ENCODE data around the gene LRRC45. TPM values are rescaled to one million over a fixed set of nuclear protein-coding genes. Genes with fewer than 3 reads are reported as not detected.
A peak's percentile ranks its signal among the peaks of the same experiment; 100 is the strongest.

The LRRC45 gene
- polyA plus RNA-seq, 1 experiment = 3.4 TPM

DNA sequence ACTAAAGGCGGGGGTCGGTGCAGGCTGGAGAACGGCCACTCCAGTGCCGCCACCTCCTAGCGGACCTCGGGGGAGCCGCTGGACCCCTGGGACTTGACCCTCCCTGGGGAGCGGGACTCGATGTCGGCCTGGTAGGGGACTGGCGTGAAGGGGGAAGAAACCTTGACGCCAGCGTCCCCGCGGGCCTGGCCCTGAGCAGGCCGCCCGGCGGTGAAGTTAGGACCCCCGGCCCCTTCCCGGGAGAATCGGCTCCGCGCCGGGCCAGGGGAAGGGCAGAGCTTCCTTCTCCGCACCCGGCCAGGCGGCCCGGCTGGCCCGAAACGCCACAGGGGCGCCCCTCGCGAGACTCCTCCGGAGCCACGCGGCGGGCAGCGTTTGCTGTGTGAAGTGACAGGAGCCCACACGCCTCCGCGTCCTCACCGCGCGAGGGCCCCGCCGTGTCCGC lies 42.1 kb downstream of the LRRC45 start:
- POLR2A ChIA-PET = interaction anchor here (0.7 to 1.1 kb wide), 3 partner anchors 10 to 33 kb away, joined by 3 to 5 read pairs (median 3); partner anchors contain the start of gene FASN
- Histone ChIP-seq H3K27me3 (ENCODE audit: control insufficient read depth, insufficient read depth, low read length) (no peaks in the 10 kb centered on the region), H3K9me3 (ENCODE audit: control insufficient read depth, insufficient read depth, low read length) (no peaks in the 10 kb centered on the region; the same call in 1 of the 2 replicates), H3K27ac (ENCODE audit: low read depth, low read length) (peak overlapping the region; percentile 11), H3K4me3 (ENCODE audit: low read depth, low read length) (peak overlapping the region; percentile 76)
- CTCF ChIA-PET = no interaction called here
- no peak for DNase-seq (ENCODE audit: low read depth, low spot score)
- TF ChIP-seq, protein P1, sequence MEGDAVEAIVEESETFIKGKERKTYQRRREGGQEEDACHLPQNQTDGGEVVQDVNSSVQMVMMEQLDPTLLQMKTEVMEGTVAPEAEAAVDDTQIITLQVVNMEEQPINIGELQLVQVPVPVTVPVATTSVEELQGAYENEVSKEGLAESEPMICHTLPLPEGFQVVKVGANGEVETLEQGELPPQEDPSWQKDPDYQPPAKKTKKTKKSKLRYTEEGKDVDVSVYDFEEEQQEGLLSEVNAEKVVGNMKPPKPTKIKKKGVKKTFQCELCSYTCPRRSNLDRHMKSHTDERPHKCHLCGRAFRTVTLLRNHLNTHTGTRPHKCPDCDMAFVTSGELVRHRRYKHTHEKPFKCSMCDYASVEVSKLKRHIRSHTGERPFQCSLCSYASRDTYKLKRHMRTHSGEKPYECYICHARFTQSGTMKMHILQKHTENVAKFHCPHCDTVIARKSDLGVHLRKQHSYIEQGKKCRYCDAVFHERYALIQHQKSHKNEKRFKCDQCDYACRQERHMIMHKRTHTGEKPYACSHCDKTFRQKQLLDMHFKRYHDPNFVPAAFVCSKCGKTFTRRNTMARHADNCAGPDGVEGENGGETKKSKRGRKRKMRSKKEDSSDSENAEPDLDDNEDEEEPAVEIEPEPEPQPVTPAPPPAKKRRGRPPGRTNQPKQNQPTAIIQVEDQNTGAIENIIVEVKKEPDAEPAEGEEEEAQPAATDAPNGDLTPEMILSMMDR (IDR thresholded peaks at IDR 0.05; ENCODE audit: low read depth, low read length) = no peak

DNA sequence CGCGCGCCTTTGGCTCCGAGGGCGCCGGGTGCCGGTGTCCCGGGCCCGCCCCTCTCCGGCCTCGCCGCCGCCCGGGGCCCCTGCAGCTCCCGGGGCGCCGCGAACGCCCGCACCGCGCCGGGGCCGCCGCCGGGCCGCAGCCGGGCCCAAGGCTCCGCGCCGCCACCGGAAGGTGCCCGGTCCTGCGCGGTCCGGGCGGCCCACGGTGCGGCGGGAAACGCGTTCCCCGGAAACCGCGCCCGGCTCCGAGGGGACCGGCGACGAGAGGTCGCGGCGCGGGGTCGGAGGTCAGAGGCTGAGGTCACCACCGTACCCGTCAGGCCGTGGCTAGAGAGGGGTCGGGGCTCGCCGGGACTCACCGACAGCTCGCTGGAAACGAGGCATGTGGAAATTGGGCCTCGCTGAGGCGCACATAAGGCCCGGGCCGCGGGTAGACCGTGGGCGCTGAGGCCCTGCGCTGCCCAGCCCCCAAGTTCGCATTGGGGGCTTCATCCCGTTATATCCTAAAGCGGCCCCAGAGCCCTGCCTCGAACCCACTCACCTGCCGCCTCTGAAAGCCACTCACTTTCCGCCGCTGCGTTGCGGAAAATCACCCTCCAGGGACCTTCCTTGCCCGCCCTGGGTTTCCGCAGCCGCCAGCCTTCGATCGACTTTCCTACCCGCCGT lies 42.7 kb downstream of the LRRC45 start, which contains the start of gene DUS1L:
Gene DUS1L (minus strand): TSS at position 167 of the 666 bp plus-strand sequence. CDS start 745 bp downstream, outside the sequence.
- TF ChIP-seq, protein P1 (IDR thresholded peaks at IDR 0.05; ENCODE audit: low read depth, low read length) = no peak
- no peak for DNase-seq (ENCODE audit: low read depth, low spot score)
- Histone ChIP-seq H3K4me3 (ENCODE audit: low read depth, low read length) (peak within 1 kb of the TSS; percentile 76), H3K9me3 (ENCODE audit: control insufficient read depth, insufficient read depth, low read length) (no peaks in the 10 kb centered on the region; the same call in 1 of the 2 replicates), H3K27ac (ENCODE audit: low read depth, low read length) (peak within 1 kb of the TSS; percentile 11), H3K27me3 (ENCODE audit: control insufficient read depth, insufficient read depth, low read length) (no peaks in the 10 kb centered on the region)
- ChIA-PET CTCF (no interaction called here), POLR2A (interaction anchor here (1.1 kb wide), 1 partner anchor 17 kb away, joined by 3 read pairs; no protein-coding TSS in a partner anchor)

DNA sequence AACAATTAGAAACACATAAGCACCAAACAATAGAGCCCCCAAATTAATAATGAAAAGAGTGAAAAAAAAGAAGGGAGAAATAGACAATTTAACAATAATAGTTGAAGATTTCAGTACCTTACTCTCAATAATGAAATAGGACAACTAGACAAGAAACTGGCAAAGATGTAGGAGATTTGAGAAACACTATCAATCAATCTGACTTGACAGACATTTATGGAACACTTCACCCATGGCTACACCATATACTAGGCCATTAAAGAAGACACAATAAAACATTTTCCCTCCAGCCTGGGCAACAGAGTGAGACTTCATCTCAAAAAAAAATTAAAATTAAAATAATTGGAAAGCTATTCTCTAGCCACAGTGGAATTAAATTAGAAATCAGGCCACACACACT lies 47.5 kb downstream of the LRRC45 start:
- ChIA-PET CTCF (no interaction called here), POLR2A (no interaction called here)
- Histone ChIP-seq H3K9me3 (ENCODE audit: control insufficient read depth, insufficient read depth, low read length) (no peaks in the 10 kb centered on the region; the same call in 1 of the 2 replicates), H3K4me3 (ENCODE audit: low read depth, low read length) (no peak overlapping the region), H3K27me3 (ENCODE audit: control insufficient read depth, insufficient read depth, low read length) (no peaks in the 10 kb centered on the region), H3K27ac (ENCODE audit: low read depth, low read length) (no peak overlapping the region)
- DNase-seq (ENCODE audit: low read depth, low spot score) = no peak
- TF ChIP-seq, protein P1 (IDR thresholded peaks at IDR 0.05; ENCODE audit: low read depth, low read length) = no peak

DNA sequence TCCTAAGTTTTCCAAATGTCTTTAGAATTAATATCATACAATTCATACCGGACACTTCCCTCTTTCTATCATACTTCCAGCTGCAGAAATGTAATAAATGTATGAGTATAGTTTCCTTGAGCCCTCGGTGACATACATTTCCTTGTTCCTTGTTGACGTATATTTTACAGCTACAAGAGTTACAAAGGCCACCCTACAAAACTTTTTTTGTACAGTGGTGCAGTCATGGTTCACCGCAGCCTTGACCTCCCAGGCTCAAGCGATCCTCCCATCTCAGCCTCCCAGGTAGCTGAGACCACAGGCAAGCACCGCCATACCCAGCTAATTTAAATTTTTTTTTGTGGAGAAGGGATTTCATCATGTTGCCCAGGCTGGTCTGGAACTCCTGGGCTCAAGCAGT lies 49.7 kb downstream of the LRRC45 start:
- H3K27ac ChIP-seq (ENCODE audit: low read depth, low read length) = no peak overlapping the region
- ChIA-PET CTCF (interaction anchor here (0.7 kb wide), 1 partner anchor 10 kb away, joined by 3 read pairs; no protein-coding TSS in a partner anchor), POLR2A (interaction anchor here (0.7 kb wide), 1 partner anchor 16 kb away, joined by 4 read pairs; no protein-coding TSS in a partner anchor)
- H3K9me3 ChIP-seq (ENCODE audit: control insufficient read depth, insufficient read depth, low read length) = no peaks in the 10 kb centered on the region; the same call in 1 of the 2 replicates
- no peak for DNase-seq (ENCODE audit: low read depth, low spot score)
- TF ChIP-seq, protein P1 (IDR thresholded peaks at IDR 0.05; ENCODE audit: low read depth, low read length) = no peak
- H3K4me3 ChIP-seq (ENCODE audit: low read depth, low read length) = no peak overlapping the region
- H3K27me3 ChIP-seq (ENCODE audit: control insufficient read depth, insufficient read depth, low read length) = no peaks in the 10 kb centered on the region

DNA sequence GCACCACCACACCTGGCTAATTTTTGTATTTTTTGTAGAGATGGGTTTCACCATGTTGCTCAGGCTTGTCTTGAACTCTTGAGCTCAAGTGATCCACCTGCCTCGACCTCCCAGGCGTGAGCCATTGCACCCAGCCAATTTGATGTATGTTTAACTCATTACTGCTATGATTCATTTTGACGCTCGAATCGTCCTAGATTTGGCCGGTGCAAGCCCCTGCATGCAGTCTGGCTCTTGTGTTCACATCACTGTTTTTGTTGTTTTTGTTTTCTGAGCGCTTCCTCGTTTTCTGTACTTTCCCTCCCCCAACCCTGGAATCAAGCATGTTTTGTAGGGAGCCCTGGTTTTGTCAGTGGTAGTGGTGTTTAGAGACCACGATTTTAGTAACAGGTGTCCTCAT lies 50.3 kb downstream of the LRRC45 start:
- TF ChIP-seq, protein P1 (IDR thresholded peaks at IDR 0.05; ENCODE audit: low read depth, low read length) = no peak
- CTCF ChIA-PET = no interaction called here

More for the DNA sequence above, 50.3 kb downstream of the LRRC45 start:
- POLR2A ChIA-PET = no interaction called here
- Histone ChIP-seq H3K27me3 (ENCODE audit: control insufficient read depth, insufficient read depth, low read length) (no peaks in the 10 kb centered on the region), H3K9me3 (ENCODE audit: control insufficient read depth, insufficient read depth, low read length) (no peaks in the 10 kb centered on the region; the same call in 1 of the 2 replicates), H3K4me3 (ENCODE audit: low read depth, low read length) (no peak overlapping the region), H3K27ac (ENCODE audit: low read depth, low read length) (no peak overlapping the region)
- DNase-seq (ENCODE audit: low read depth, low spot score) = no peak

Measured in AG04450 (cell line).